AG04450 (cell line): Measurements from ENCODE around the gene DOP1A. TPM values are rescaled to one million over a fixed set of nuclear protein-coding genes. Genes with fewer than 3 reads are reported as not detected.

Experiments used
- CTCF ChIA-PET: fragments of 300-600, 350-600 bp; formaldehyde crosslinking; extraction: SDS; loops from one replicate; lab custom pipeline; 2022; ENCODE audit warnings: antibody characterized with exemption, inconsistent platforms; lab: Charles Lee
- POLR2A ChIA-PET: fragments of 350-600 bp; formaldehyde crosslinking; extraction: SDS; loops from one replicate; lab custom pipeline; 2021; ENCODE audit warnings: antibody characterized with exemption, inconsistent platforms; lab: Yijun Ruan, JAX
- DNase-seq: peaks from one replicate; pipeline ENCODE4 v3.0.0-alpha.2; 2011; ENCODE audit warnings: low read depth, low spot score
- H3K27ac ChIP-seq: one replicate; pipeline ENCODE4 v1.5.1; 2012; ENCODE audit warnings: low read depth, low read length, control low read depth
- H3K27me3 ChIP-seq: one replicate; pipeline ENCODE4 v1.6.0; 2012; ENCODE audit warnings: low read length; ENCODE audit not compliant: control insufficient read depth, insufficient read depth
- H3K4me3 ChIP-seq: 2 replicates; pipeline ENCODE4 v1.5.1; 2011; ENCODE audit warnings: mild to moderate bottlenecking, low read depth, low read length, control low read depth
- H3K9me3 ChIP-seq: 2 replicates; pipeline ENCODE4 v1.5.1; 2012; ENCODE audit warnings: low read length; ENCODE audit not compliant: control insufficient read depth, insufficient read depth
- polyA plus RNA-seq: library from polyadenylated mRNA; depleted of rRNA; stranded (reverse); fragments of >200 nt; gene quantifications from 2 replicates; pipeline ENCODE4 v1.2.3, GENCODE V29; 2011
- TF ChIP-seq, protein P1 (sequence below): IDR thresholded peaks from 2 replicates; pipeline ENCODE4 v1.5.1; 2011; ENCODE audit warnings: low read depth, low read length, control low read depth, inconsistent platforms

Gene DOP1A
- polyA plus RNA-seq, 1 experiment, result 14.6 TPM

DNA sequence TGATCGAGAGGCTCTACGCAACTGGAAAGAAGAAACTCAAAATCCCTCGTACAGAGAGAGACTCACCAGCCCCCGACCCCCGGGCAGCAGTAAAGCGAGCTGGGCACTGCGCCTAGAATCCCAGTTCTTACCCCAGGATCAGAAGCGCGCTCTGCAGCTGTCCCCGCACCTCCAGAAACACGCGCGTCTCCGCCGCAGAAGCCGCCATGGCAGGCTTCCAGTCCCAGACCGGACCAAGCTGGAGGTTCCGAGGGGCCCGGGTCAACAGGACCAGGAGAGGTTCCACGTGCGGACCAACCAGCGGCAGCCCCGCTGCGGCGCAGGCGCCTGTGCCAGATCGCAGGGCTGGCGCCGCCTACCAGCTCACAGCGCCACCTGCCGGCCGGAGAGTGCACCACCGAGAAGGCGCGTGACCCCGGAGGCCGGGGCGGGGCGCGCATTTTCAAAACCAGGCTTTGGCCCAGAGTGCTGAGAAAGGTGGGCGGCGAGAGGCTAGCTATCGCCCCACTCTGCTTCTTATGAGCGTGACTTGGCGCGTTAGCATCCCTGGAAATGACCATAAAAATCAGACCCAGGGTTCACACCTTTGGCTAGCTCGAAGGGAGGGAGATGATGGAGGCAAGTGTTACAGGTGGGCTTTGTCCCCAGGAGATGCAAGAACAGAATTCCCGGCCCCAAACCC, 1.8 kb upstream of the DOP1A start, which contains the start of gene UBE3D:
Gene UBE3D (minus strand): TSS at position 331 of the 682 bp plus-strand sequence. CDS start 123 bp downstream, at position 208.
- ChIA-PET CTCF (interaction anchor here (0.6 to 9.1 kb wide), 122 partner anchors 9 to 1166 kb away, joined by 3 to 534 read pairs (median 6); partner anchors contain the start of genes PGM3, PRSS35 and RWDD2A), POLR2A (interaction anchor here (0.6 to 0.9 kb wide), 4 partner anchors 53 to 817 kb away, joined by 3 to 4 read pairs (median 4); partner anchors contain the start of gene TPBG)
- DNase-seq, result peak; percentile 61
- H3K4me3 ChIP-seq, result peak within 1 kb of the TSS; percentile 79
- no peaks in the 10 kb centered on the region for H3K27me3 ChIP-seq
- no peaks in the 10 kb centered on the region for H3K9me3 ChIP-seq
- TF ChIP-seq, protein P1, sequence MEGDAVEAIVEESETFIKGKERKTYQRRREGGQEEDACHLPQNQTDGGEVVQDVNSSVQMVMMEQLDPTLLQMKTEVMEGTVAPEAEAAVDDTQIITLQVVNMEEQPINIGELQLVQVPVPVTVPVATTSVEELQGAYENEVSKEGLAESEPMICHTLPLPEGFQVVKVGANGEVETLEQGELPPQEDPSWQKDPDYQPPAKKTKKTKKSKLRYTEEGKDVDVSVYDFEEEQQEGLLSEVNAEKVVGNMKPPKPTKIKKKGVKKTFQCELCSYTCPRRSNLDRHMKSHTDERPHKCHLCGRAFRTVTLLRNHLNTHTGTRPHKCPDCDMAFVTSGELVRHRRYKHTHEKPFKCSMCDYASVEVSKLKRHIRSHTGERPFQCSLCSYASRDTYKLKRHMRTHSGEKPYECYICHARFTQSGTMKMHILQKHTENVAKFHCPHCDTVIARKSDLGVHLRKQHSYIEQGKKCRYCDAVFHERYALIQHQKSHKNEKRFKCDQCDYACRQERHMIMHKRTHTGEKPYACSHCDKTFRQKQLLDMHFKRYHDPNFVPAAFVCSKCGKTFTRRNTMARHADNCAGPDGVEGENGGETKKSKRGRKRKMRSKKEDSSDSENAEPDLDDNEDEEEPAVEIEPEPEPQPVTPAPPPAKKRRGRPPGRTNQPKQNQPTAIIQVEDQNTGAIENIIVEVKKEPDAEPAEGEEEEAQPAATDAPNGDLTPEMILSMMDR, result peak; percentile 82
- H3K27ac ChIP-seq, result no peak within 1 kb of the TSS

DNA sequence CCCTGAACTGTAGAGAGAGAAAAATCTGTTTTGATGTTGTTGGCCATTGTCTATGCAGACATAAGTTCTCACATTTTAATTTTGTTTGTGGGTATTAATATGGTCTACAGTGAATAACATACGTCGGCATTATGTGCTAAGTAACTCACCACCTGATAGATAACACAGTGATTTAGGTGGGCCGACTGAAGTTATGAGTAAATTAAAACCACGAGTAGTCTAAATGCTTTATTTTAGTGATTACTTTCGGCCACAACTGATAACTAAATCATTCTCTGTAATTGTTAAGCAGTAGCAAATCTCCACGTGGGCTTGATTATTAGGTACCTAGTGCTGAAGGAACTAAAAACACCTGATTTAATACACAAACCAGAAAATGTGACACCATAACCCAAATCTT, 1.1 kb downstream of the DOP1A start:
- no peak overlapping the region for H3K27ac ChIP-seq
- ChIA-PET POLR2A (interaction anchor here (2.5 kb wide), 1 partner anchor 146 kb away, joined by 9 read pairs; no protein-coding TSS in a partner anchor), CTCF (interaction anchor here (0.8 to 9.1 kb wide), 11 partner anchors 10 to 820 kb away, joined by 3 to 534 read pairs (median 49); partner anchors contain the start of gene PRSS35)
- peak overlapping the region; percentile 85 for H3K4me3 ChIP-seq
- no peak for DNase-seq
- TF ChIP-seq, protein P1, result no peak
- no peaks in the 10 kb centered on the region for H3K9me3 ChIP-seq
- H3K27me3 ChIP-seq, result no peaks in the 10 kb centered on the region

DNA sequence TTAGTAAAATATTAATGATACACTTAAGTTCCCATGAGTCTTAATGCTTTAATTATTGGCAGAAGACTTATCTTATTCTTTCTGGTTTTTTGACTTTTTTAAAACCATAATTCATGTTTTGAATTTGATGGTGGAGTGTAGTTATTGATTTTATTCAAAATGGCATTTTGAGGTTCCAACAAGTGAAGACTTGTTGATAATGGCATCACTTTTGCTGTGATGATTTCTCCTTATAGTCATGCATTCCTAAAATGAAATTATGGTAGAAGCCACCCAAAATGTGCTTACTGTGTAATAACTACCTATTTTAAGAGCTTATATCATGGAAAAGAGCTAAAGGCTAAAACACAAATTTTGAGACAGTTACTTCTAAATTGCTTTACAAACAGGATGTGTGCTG, 2.2 kb downstream of the DOP1A start:
- POLR2A ChIA-PET, result no interaction called here
- CTCF ChIA-PET, result interaction anchor here (0.8 to 9.1 kb wide), 5 partner anchors 12 to 467 kb away, joined by 3 to 534 read pairs (median 3); partner anchors contain the start of gene PRSS35

DNA sequence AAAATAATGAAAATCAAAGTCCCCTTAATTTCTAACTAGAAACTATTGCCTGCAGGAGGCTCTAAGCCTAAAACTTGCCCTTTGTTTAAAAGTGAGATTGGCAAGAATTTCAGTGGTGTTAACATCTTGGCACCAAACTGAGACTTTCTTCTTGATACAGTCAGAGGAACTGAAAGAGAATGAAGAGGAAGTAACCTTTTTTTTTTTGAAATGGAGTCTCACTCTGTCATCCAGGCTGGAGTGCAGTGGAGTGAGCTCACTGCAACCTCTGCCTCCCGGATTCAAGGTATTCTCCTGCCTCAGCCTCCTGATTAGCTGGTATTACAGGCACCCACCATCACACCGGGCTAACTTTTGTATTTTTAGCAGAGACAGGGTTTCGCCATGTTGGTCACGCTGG, 3.6 kb downstream of the DOP1A start:
- CTCF ChIA-PET, result interaction anchor here (1.0 to 9.1 kb wide), 4 partner anchors 13 to 439 kb away, joined by 3 to 534 read pairs (median 194); partner anchors contain the start of gene PRSS35
- TF ChIP-seq, protein P1, result no peak
- DNase-seq, result no peak
- Histone ChIP-seq H3K9me3 (no peaks in the 10 kb centered on the region), H3K27me3 (no peaks in the 10 kb centered on the region), H3K27ac (no peak overlapping the region), H3K4me3 (no peak overlapping the region)
- POLR2A ChIA-PET, result no interaction called here

More for the DNA sequence above, 2.2 kb downstream of the DOP1A start:
- no peak for DNase-seq
- no peaks in the 10 kb centered on the region for H3K9me3 ChIP-seq
- TF ChIP-seq, protein P1, result no peak
- H3K4me3 ChIP-seq, result no peak overlapping the region
- H3K27me3 ChIP-seq, result no peaks in the 10 kb centered on the region
- no peak overlapping the region for H3K27ac ChIP-seq

DNA sequence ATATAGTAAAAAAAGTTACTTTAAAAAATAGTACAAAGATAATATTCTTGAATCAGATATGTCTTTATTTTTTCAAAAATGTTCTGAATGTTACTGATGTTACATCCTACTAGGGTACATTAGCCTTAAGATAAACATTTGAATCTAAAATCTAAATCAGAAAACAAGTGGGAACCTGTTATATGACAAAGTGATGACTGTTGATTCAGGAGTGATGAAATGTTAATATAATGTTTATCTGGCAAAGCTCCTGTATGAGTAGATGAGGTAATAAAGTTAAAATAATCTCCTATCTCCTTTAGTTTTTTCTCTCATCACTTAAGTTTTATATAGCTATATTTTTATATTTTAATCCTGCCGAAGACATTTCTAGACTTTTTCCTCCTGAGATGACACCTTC, 4.2 kb downstream of the DOP1A start:
- ChIA-PET POLR2A (no interaction called here), CTCF (interaction anchor here (1.0 to 9.1 kb wide), 3 partner anchors 14 to 438 kb away, joined by 3 to 384 read pairs (median 4); partner anchors contain the start of gene PRSS35)
- no peak for DNase-seq
- H3K4me3 ChIP-seq, result no peak overlapping the region
- H3K27ac ChIP-seq, result no peak overlapping the region
- TF ChIP-seq, protein P1, result no peak
- no peaks in the 10 kb centered on the region for H3K9me3 ChIP-seq
- no peaks in the 10 kb centered on the region for H3K27me3 ChIP-seq
